Measurements from ENCODE around the gene ARID3A. TPM values are rescaled to one million over a fixed set of nuclear protein-coding genes. Genes with fewer than 3 reads are reported as not detected.

The ARID3A gene
- total RNA-seq, 1 experiment from 2014 or later = 0.85 TPM

DNA sequence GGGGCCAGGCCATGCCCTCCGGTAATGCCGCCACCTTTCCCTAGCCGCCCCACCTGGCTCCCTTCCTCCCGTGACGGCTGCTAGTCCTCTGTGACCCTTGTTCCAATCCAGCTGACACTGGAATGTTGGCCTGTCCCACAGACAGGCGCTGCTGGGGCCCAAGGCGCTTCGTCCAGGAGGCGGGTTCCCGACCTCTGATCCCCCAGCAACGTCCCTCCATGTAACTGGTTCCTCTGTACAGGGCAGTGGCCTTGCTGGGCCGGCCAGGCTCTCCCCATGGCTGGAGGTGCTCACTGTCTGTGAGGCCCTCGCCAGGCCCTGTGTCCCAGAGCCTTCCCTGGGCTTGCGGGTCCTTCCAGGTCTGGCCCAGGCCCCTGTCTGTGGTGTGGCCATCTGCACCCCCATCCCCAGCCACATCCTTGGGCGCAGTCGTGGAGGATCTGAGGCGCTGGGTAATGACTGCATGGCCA is 67.6 kb downstream of the ARID3A start:
- H3K27me3 Mint-ChIP-seq (ENCODE audit: unreplicated experiment) = peaks cover 11% of the 10 kb centered on the region
- peaks cover 19% of the 10 kb centered on the region for H3K36me3 Mint-ChIP-seq (ENCODE audit: insufficient read depth, unreplicated experiment)
- no TSS peak for BruUV-seq (replicated peaks)
- no peaks in the 10 kb centered on the region for H3K4me1 Mint-ChIP-seq (ENCODE audit: low read depth, unreplicated experiment)
- H3K9me3 Mint-ChIP-seq (ENCODE audit: low read depth, unreplicated experiment) = no peaks in the 10 kb centered on the region
- no peak overlapping the region for H3K4me3 Mint-ChIP-seq (ENCODE audit: low read depth, unreplicated experiment)
- intact Hi-C loops (cut with micrococcal nuclease; ENCODE audit: unreplicated experiment) = no loop called here
- CTCF ChIA-PET = no interaction called here
- TF ChIP-seq, protein P1, sequence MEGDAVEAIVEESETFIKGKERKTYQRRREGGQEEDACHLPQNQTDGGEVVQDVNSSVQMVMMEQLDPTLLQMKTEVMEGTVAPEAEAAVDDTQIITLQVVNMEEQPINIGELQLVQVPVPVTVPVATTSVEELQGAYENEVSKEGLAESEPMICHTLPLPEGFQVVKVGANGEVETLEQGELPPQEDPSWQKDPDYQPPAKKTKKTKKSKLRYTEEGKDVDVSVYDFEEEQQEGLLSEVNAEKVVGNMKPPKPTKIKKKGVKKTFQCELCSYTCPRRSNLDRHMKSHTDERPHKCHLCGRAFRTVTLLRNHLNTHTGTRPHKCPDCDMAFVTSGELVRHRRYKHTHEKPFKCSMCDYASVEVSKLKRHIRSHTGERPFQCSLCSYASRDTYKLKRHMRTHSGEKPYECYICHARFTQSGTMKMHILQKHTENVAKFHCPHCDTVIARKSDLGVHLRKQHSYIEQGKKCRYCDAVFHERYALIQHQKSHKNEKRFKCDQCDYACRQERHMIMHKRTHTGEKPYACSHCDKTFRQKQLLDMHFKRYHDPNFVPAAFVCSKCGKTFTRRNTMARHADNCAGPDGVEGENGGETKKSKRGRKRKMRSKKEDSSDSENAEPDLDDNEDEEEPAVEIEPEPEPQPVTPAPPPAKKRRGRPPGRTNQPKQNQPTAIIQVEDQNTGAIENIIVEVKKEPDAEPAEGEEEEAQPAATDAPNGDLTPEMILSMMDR (IDR thresholded peaks at IDR 0.05; ENCODE audit: unreplicated experiment) = no peak
- no peak for DNase-seq
- no peak overlapping the region for H3K27ac Mint-ChIP-seq (ENCODE audit: unreplicated experiment)

DNA sequence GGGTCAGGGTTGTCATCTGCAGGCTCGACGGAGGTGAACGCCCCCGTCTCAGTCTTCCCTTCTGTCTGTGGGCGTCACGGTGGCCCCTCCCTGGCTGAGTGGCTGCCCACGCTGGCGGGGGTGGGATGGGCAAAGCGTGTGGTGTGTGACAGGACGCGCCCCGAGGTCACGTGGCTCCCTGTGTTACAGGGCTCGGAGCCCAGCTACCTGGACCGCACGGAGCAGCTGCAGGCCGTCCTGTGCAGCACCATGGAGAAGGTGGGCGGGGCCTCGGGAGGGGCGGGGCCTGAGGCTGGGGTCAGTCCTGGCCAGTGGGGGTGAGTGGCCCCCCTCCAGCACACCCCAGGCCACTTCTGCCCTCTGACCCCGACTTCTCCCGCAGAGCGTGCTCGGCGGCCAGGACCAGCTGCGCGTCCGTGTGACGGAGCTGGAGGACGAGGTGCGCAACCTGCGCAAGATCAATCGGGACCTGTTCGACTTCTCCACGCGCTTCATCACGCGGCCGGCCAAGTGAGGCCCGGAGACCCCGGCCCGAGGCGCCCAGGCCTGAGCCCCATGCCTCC is 68.1 kb downstream of the ARID3A start:
- TF ChIP-seq, protein P1 (IDR thresholded peaks at IDR 0.05; ENCODE audit: unreplicated experiment) = no peak
- H3K9me3 Mint-ChIP-seq (ENCODE audit: low read depth, unreplicated experiment) = no peaks in the 10 kb centered on the region
- no peak overlapping the region for H3K27ac Mint-ChIP-seq (ENCODE audit: unreplicated experiment)
- BruUV-seq (replicated peaks) = no TSS peak
- DNase-seq = no peak
- peaks cover 16% of the 10 kb centered on the region for H3K27me3 Mint-ChIP-seq (ENCODE audit: unreplicated experiment)
- CTCF ChIA-PET = no interaction called here
- no peak overlapping the region for H3K4me3 Mint-ChIP-seq (ENCODE audit: low read depth, unreplicated experiment)
- H3K4me1 Mint-ChIP-seq (ENCODE audit: low read depth, unreplicated experiment) = no peaks in the 10 kb centered on the region
- peaks cover 20% of the 10 kb centered on the region for H3K36me3 Mint-ChIP-seq (ENCODE audit: insufficient read depth, unreplicated experiment)
- intact Hi-C loops (cut with micrococcal nuclease; ENCODE audit: unreplicated experiment) = no loop called here

DNA sequence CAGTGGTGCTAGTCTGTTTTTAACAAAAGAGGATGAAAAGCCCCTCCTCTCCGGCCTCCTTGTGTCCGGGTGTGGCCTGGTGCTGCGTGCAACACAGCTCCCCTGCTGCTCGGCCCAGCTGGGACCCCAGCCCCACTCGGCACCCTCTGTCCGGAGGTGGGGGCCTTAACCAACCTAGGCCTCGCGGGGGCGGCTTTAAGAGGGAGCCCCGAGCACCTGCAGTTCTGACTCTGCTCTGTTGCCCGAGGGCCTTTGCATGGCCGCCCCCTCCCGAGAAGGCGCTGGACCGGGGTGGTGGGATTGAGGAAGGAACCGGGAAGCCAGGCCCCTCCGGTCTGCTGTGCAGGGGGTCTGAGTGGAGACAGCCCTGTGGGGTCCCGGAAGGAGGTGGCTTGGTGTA is 68.7 kb downstream of the ARID3A start:
- CTCF ChIA-PET = no interaction called here
- Mint-ChIP-seq H3K27me3 (ENCODE audit: unreplicated experiment) (peaks cover 22% of the 10 kb centered on the region), H3K36me3 (ENCODE audit: insufficient read depth, unreplicated experiment) (peaks cover 24% of the 10 kb centered on the region), H3K4me3 (ENCODE audit: low read depth, unreplicated experiment) (no peak overlapping the region), H3K27ac (ENCODE audit: unreplicated experiment) (no peak overlapping the region), H3K9me3 (ENCODE audit: low read depth, unreplicated experiment) (no peaks in the 10 kb centered on the region), H3K4me1 (ENCODE audit: low read depth, unreplicated experiment) (no peaks in the 10 kb centered on the region)
- TF ChIP-seq, protein P1 (IDR thresholded peaks at IDR 0.05; ENCODE audit: unreplicated experiment) = no peak
- intact Hi-C loops (cut with micrococcal nuclease; ENCODE audit: unreplicated experiment) = no loop called here
- no TSS peak for BruUV-seq (replicated peaks)
- DNase-seq = no peak

DNA sequence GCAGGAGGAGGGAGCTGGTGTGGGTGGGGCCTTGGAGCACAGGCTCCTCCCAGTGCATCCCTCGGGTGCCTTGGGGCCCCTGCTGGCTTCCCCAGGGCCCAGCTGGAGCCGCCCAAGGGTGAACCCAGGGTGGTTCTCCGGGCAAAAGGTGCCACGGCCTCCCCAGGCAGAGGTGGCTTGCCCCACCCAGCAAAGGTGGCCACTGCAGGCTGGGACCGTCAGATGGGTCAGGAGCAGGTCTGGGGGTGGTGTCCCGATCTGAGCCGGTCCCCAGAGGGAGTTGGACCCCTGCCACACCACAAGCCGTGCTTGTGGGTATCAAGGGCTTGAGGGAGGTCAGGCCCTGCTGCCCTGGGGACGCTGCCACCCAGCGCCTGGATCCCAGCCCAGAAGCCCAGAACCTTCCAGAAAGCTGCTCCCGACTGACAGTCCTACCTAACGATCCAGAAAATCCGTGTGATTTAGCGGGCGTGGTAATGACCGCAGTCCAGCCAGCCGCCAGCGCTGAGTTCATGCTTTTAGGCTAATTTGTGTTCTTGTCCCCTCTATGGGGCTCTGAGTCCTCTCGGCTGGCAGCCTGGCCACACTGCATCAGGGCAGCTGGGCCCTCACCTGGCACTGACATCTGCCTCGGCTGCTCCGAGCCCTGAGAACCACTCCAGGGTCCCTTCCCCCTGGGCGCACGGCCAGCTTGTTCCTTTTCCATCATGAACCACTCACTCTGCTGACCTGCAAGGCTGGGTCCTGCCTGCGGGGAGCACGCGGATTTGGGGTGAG is 69.4 kb downstream of the ARID3A start:
- Mint-ChIP-seq H3K4me3 (ENCODE audit: low read depth, unreplicated experiment) (no peak overlapping the region), H3K4me1 (ENCODE audit: low read depth, unreplicated experiment) (no peaks in the 10 kb centered on the region), H3K27ac (ENCODE audit: unreplicated experiment) (no peak overlapping the region), H3K36me3 (ENCODE audit: insufficient read depth, unreplicated experiment) (peaks cover 24% of the 10 kb centered on the region), H3K27me3 (ENCODE audit: unreplicated experiment) (peaks cover 26% of the 10 kb centered on the region), H3K9me3 (ENCODE audit: low read depth, unreplicated experiment) (no peaks in the 10 kb centered on the region)
- CTCF ChIA-PET = interaction anchor here (1.3 kb wide), 1 partner anchor 12 kb away, joined by 3 read pairs; the partner anchor contains the start of gene WDR18
- no TSS peak for BruUV-seq (replicated peaks)
- intact Hi-C loops (cut with micrococcal nuclease; ENCODE audit: unreplicated experiment) = no loop called here
- TF ChIP-seq, protein P1 (IDR thresholded peaks at IDR 0.05; ENCODE audit: unreplicated experiment) = no peak
- DNase-seq = peak; percentile 25

All from Calu3 (cell line).